Measurements from ENCODE around the gene HPN.
"Not testable (repeated sequence)": the region's sequence is repeated elsewhere in the genome, so short reads cannot be mapped to it uniquely, and the experiment has no call there.

The HPN gene

GRCh38 chr19:35083691-35084508 is 42.4 kb downstream of the HPN start:
- no peak for DNase-seq (ENCODE audit: low read depth in 2 of 2)

- no peak for DNase-seq (ENCODE audit: low read depth in 2 of 2)
Measured at GRCh38 chr19:35084509-35084762, 42.9 kb downstream of the HPN start.

- no peak for DNase-seq (ENCODE audit: low read depth in 2 of 2)
Measured at GRCh38 chr19:35085947-35086346, 44.4 kb downstream of the HPN start.

GRCh38 chr19:35086455-35086854 is 44.9 kb downstream of the HPN start:
- DNase-seq (ENCODE audit: low read depth in 2 of 2) = no peak

- no peak for DNase-seq (ENCODE audit: low read depth in 2 of 2)
Measured at GRCh38 chr19:35087393-35087792, 45.9 kb downstream of the HPN start.

GRCh38 chr19:35088131-35088913 is 46.8 kb downstream of the HPN start:
- no peak for DNase-seq (ENCODE audit: low read depth in 2 of 2)

- no peak for DNase-seq (ENCODE audit: low read depth in 2 of 2)
Measured at GRCh38 chr19:35089554-35089953, 48.0 kb downstream of the HPN start.

- no peak for DNase-seq (ENCODE audit: low read depth in 2 of 2)
Measured at GRCh38 chr19:35090160-35090505, 48.6 kb downstream of the HPN start.

GRCh38 chr19:35090506-35091214 is 49.1 kb downstream of the HPN start:
- DNase-seq (ENCODE audit: low read depth in 2 of 2) = no peak

GRCh38 chr19:35093430-35093829 is 51.9 kb downstream of the HPN start:
- no peak for DNase-seq (ENCODE audit: low read depth in 2 of 2)

GRCh38 chr19:35093941-35094647 is 52.6 kb downstream of the HPN start:
- no peak for DNase-seq (ENCODE audit: low read depth in 2 of 2)

GRCh38 chr19:35094656-35095055 is 53.1 kb downstream of the HPN start:
- no peak for DNase-seq (ENCODE audit: low read depth in 2 of 2)

GRCh38 chr19:35095667-35096368 is 54.3 kb downstream of the HPN start:
- DNase-seq (ENCODE audit: low read depth in 2 of 2) = no peak

- no peak for DNase-seq (ENCODE audit: low read depth in 2 of 2)
Measured at GRCh38 chr19:35098413-35099049, 57.0 kb downstream of the HPN start.

- no peak for DNase-seq (ENCODE audit: low read depth in 2 of 2)
Measured at GRCh38 chr19:35099155-35099896, 57.8 kb downstream of the HPN start.

- no peak for DNase-seq (ENCODE audit: low read depth in 2 of 2)
Measured at GRCh38 chr19:35099897-35100275, 58.4 kb downstream of the HPN start.

GRCh38 chr19:35100588-35101533 is 59.3 kb downstream of the HPN start:
- DNase-seq (ENCODE audit: low read depth in 2 of 2) = no peak

- DNase-seq (ENCODE audit: low read depth in 2 of 2) = not testable (repeated sequence)
Measured at GRCh38 chr19:35101949-35102348, 60.4 kb downstream of the HPN start.

- DNase-seq (ENCODE audit: low read depth in 2 of 2) = not testable (repeated sequence)
Measured at GRCh38 chr19:35103614-35104013, 62.1 kb downstream of the HPN start.
